ENCODE results near the gene CUX1. TPM values are rescaled to one million over a fixed set of nuclear protein-coding genes. Genes with fewer than 3 reads are reported as not detected.
A peak's percentile ranks its signal among the peaks of the same experiment; 100 is the strongest.

CUX1 gene
- total RNA-seq, 2 donors from 2014 or later: 42.0 to 47.5 TPM

- no peaks in the 10 kb centered on the region for H3K4me1 ChIP-seq
- no peak for ATAC-seq
- no peak overlapping the region for H3K4me3 ChIP-seq
- 62 to 66% methylated on average over 9 of the region's 9 CpGs for WGBS, 2 donors
- H3K27me3 ChIP-seq: no peaks in the 10 kb centered on the region
- H3K9me3 ChIP-seq: no peaks in the 10 kb centered on the region
- H3K27ac ChIP-seq: no peak overlapping the region
- intact Hi-C loops (cut with DNase I): no loop called here
- no peaks in the 10 kb centered on the region for H3K36me3 ChIP-seq (replicated peaks in 1 of 2; ENCODE audit: insufficient read depth in 1 of 2, low read depth in 2 of 2)
- no peak for DNase-seq
- no peak for TF ChIP-seq POLR2A (IDR thresholded peaks at IDR 0.05)
- TF ChIP-seq, protein P1, sequence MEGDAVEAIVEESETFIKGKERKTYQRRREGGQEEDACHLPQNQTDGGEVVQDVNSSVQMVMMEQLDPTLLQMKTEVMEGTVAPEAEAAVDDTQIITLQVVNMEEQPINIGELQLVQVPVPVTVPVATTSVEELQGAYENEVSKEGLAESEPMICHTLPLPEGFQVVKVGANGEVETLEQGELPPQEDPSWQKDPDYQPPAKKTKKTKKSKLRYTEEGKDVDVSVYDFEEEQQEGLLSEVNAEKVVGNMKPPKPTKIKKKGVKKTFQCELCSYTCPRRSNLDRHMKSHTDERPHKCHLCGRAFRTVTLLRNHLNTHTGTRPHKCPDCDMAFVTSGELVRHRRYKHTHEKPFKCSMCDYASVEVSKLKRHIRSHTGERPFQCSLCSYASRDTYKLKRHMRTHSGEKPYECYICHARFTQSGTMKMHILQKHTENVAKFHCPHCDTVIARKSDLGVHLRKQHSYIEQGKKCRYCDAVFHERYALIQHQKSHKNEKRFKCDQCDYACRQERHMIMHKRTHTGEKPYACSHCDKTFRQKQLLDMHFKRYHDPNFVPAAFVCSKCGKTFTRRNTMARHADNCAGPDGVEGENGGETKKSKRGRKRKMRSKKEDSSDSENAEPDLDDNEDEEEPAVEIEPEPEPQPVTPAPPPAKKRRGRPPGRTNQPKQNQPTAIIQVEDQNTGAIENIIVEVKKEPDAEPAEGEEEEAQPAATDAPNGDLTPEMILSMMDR (IDR thresholded peaks at IDR 0.05): no peak
These were observed 246.3 kb downstream of the CUX1 start for GRCh38 chr7:102063690-102064180.

DNA sequence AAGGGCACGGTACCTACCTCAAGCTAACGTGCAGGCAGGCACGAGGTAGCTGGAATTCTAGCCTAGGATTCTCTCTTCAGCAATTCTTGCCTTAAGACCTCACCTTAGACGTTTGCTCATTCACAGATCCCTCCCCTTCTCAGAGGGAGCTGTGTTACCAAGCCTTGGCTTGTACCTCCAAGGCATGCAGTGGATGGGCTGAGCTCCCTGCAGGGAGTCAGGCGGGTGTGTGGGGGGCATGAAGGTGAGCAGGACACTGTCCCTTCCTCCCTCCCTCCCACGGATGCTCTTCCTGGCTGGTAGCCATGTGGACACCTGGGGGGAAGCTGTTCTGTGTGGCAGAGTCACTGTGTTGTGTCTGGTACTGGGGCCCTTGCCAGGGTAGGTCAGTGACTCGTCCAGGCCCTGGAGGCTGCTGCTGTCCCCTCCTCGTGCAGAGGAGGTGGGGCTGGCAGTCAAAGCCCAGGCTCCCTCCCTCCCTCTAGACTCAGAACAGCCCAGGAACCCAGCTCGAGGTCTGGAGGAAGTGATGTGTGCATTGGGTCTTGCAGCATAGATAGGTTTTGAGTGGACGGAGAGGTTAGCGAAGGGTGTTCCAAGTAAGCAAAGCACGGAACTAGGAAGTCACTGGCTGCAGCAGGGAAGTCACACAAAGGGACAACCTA lies 247.1 kb downstream of the CUX1 start:
- H3K9me3 ChIP-seq: no peaks in the 10 kb centered on the region
- peak in 1 of 4 donors; percentile 45 for DNase-seq
- intact Hi-C loops (cut with DNase I): no loop called here
- no peak for TF ChIP-seq POLR2A (IDR thresholded peaks at IDR 0.05)
- TF ChIP-seq, protein P1 (IDR thresholded peaks at IDR 0.05): no peak
- H3K27ac ChIP-seq: no peak overlapping the region
- H3K4me1 ChIP-seq: no peaks in the 10 kb centered on the region
- 68 to 78% methylated on average over 6 to 10 of the region's 12 CpGs for WGBS, 2 donors
- no peak for ATAC-seq
- H3K27me3 ChIP-seq: no peaks in the 10 kb centered on the region
- H3K4me3 ChIP-seq: no peak overlapping the region
- no peaks in the 10 kb centered on the region for H3K36me3 ChIP-seq (replicated peaks in 1 of 2; ENCODE audit: insufficient read depth in 1 of 2, low read depth in 2 of 2)

DNA sequence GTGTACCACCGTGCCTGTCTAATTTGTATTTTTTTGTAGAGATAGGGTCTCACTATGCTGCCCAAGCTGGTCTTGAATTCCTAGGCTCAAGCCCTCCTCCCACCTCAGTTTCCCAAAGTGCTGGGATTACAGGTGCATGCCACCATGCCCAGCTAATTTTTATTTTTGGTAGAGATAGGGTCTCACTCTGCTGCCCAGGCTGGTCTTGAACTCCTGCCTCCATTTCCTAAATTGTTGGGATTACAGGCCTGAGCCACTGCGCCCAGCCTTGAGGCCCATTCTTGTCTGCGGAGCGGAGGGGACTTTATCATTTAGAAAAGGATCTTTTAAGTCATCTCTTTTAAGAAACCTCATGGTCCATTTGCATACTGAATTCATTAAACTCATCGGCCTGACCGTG lies 247.8 kb downstream of the CUX1 start:
- Histone ChIP-seq H3K4me1 (no peaks in the 10 kb centered on the region), H3K27ac (no peak overlapping the region), H3K4me3 (no peak overlapping the region), H3K9me3 (no peaks in the 10 kb centered on the region), H3K27me3 (no peaks in the 10 kb centered on the region), H3K36me3 (replicated peaks in 1 of 2; ENCODE audit: insufficient read depth in 1 of 2, low read depth in 2 of 2) (no peaks in the 10 kb centered on the region)
- intact Hi-C loops (cut with DNase I): no loop called here
- ATAC-seq: no peak
- no peak for DNase-seq
- WGBS, 2 donors: 93 to 96% methylated on average over 6 of the region's 6 CpGs
- TF ChIP-seq POLR2A (IDR thresholded peaks at IDR 0.05): no peak
- TF ChIP-seq, protein P1 (IDR thresholded peaks at IDR 0.05): no peak

GRCh38 chr7:102066476-102066875 lies 249.1 kb downstream of the CUX1 start:
- intact Hi-C loops (cut with DNase I): no loop called here
- H3K27me3 ChIP-seq: no peaks in the 10 kb centered on the region
- no peak for TF ChIP-seq POLR2A (IDR thresholded peaks at IDR 0.05)
- TF ChIP-seq, protein P1 (IDR thresholded peaks at IDR 0.05): no peak
- no peak for DNase-seq
- no peak for ATAC-seq
- no peak overlapping the region for H3K27ac ChIP-seq
- H3K4me3 ChIP-seq: no peak overlapping the region
- 94 to 96% methylated on average over 8 to 9 of the region's 9 CpGs for WGBS, 2 donors
- H3K4me1 ChIP-seq: no peaks in the 10 kb centered on the region
- no peaks in the 10 kb centered on the region for H3K9me3 ChIP-seq
- no peaks in the 10 kb centered on the region for H3K36me3 ChIP-seq (replicated peaks in 1 of 2; ENCODE audit: insufficient read depth in 1 of 2, low read depth in 2 of 2)

GRCh38 chr7:102068846-102069245 lies 251.4 kb downstream of the CUX1 start:
- TF ChIP-seq, protein P1 (IDR thresholded peaks at IDR 0.05): no peak
- no peak for TF ChIP-seq POLR2A (IDR thresholded peaks at IDR 0.05)

More at GRCh38 chr7:102068846-102069245, 251.4 kb downstream of the CUX1 start:
- H3K4me3 ChIP-seq: no peak overlapping the region
- H3K36me3 ChIP-seq (replicated peaks in 1 of 2; ENCODE audit: insufficient read depth in 1 of 2, low read depth in 2 of 2): no peaks in the 10 kb centered on the region
- no peaks in the 10 kb centered on the region for H3K4me1 ChIP-seq
- peaks cover 0 to 5% (median 0%) of the 10 kb centered on the region in 3 donors for H3K9me3 ChIP-seq
- DNase-seq: no peak
- H3K27ac ChIP-seq: no peak overlapping the region
- H3K27me3 ChIP-seq: no peaks in the 10 kb centered on the region
- no peak for ATAC-seq
- intact Hi-C loops (cut with DNase I): no loop called here
- 87 to 91% methylated on average over 14 of the region's 14 CpGs for WGBS, 2 donors

All from body of pancreas (tissue), 4 donors.